GM21529 (cell line): ENCODE results near the gene GRPEL2.
"Not testable (repeated sequence)": the region's sequence is repeated elsewhere in the genome, so short reads cannot be mapped to it uniquely, and the experiment has no call there.

Experiments
- ATAC-seq: cut with Tn5 transposase; IDR thresholded peaks from one replicate; pipeline ENCODE4 v1.9.1; 2021; ENCODE audit not compliant: unreplicated experiment

The GRPEL2 gene

DNA sequence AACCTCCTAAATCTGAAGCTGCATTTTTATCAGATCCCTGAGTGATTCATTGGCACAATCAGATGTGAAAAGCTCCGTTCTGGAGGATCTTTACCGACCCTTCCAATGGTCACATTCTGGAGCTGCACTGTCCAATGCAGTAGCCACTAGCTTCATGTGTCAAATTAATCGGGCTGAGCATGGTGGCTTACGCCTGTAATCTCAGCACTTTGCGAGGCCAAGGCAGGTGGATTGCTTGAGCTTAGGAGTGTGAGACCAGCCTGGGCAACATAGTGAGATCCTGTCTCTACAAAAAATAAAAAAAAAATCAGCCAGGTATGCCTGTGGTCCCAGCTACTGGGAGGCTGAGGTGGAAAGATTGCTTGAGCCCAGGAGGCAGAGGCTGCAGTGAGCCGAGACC lies 30.1 kb downstream of the GRPEL2 start:
- no peak for ATAC-seq

GRCh38 chr5:149376104-149376503 lies 30.8 kb downstream of the GRPEL2 start:
- no peak for ATAC-seq

DNA sequence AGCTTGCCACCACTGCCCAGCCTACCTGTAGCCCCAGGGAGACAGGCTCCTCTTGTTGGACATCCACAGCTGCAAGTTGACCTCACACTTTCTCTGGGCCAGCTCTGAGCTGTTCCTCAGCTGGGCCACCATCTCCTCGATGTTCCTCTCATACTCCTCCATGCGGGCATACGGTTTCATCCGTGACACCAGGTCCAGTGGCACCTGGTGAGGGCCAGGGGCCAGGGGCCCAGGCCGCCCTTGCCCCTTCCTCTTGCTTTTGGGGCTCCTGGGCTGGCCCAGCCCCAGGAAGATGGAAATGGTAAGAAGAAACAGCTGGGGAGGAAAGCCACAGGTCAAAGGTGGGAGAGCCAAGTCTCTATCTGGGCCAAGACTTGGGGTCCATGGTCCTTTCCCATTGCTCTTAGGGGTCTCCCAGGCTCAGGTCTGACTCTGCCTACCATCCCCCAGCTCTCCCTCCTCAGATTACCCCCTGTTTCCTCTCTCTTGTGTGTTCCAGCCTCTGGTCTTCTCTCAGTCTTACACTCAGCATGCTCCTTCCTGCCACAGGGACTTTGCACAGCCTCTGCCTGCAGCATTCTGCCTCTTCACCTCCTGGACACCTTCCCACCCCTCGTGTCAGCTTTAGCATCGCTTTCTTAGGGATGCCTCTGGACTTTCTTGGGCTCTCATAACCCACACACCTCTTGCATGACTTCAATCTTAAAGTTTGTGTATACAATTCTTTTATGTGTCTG lies 31.6 kb downstream of the GRPEL2 start:
- no peak for ATAC-seq

DNA sequence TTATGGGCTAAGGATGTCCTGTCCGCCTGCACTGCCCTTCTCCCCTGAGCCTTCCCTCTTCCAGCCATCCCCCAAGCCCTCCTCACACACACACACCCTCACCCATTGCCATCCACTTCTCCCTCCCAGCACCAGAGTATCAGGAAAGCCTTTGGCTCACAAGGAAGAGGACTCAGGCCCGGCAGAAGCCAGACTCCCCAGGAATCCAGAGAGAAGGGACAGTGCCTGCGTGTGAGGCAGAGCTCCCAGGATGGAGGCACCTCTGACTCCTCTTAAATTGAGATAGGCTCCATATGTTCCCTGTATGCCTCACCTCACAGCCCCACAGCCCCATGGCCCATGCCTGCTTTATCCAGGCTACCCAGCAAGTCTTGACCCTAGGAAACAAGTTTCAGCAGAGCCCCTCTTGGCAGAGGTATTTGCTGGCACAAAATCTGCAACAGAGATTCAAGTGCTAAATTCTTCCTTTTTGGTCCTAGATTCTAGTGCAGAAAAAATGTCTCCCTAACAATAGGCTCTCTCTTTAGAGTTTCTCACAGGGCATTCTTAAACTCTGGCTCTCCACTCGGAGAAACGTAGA lies 33.0 kb downstream of the GRPEL2 start:
- no peak for ATAC-seq

GRCh38 chr5:149379177-149379761 lies 34.0 kb downstream of the GRPEL2 start, which contains the start of gene IL17B:
Gene IL17B, minus strand, starts transcription at chr5:149379292. Its CDS starts 67 bp downstream, at chr5:149379225.
- no peak for ATAC-seq

DNA sequence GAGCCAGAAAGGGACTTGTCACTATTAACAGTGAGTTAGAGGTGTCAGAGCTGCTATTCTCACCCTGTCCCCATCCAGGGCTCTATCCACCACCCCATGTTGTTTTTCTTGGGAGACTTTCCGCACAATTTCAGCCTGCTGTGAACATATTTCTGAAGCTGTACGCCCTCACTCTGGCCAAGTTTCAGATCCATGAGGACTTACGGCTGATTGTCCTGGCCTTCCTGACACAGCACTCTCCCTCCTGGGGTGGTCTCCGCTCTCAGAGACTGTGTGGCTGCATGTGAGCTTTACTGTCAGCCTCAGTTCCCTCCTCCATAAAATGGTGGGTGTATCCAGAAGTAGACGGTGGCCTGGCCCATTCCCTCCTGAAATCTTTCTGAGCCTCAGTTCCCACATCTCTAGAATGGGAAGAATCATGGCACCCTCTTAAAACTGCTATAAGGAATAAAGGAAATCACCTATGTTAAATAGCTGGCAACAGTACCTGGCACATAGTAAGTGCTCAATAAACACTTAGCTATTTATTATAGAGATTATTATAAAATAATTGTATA lies 34.6 kb downstream of the GRPEL2 start:
- no peak for ATAC-seq

- no peak for ATAC-seq
These were observed 35.3 kb downstream of the GRPEL2 start for GRCh38 chr5:149380466-149381121.

GRCh38 chr5:149381261-149381985 lies 36.1 kb downstream of the GRPEL2 start:
- ATAC-seq, result no peak

DNA sequence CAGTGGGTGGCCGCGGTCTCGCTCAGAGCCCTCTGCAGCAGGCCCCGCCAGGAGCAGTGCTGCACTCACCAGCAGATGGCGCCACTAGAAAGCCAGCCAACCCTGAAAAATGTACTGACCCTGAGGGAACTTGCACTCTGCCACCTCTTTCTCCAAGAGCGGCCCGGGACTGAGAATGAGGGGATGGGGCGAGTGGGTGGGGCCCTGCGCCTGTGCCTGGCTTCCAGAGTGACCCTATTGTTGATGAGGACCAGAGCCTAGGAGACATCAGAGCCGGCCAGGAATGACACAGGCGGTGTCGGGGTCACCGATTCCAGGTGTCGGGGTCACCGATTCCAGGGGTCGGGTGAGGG lies 36.7 kb downstream of the GRPEL2 start:
- peak; percentile 87 for ATAC-seq

DNA sequence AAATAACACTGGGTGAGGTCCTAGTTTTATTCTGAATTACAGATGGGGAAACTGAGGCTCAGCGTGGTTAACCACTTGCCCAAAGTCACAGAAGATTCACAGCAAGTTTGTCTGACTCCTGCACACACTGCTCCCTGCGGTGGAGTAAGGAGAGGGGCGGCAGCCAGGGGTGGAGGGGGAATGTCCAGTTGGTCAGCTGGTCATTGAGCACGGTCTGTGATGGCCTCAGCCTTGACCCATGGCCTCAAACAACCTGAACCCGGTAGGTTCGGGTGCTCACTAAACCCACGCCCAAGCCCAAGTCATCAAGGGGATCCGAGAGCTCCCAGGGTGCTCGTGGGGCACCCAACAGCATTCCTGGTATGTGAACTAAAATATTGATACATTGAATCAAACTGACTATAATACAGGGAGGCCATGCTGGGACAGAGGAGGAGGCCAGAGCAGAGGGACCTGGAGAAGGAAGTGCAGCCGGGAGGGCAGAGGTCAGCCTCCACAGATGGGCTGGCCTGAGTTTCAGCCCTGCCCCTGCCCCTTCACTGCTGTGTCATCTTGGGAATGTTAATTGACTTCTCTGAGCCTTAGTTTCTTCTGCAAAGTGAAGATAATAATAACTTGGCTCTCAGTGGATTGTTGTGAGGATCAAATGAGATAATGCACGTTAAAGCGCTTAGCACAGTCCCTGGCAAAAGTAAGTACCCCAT lies 37.4 kb downstream of the GRPEL2 start:
- ATAC-seq, result no peak

GRCh38 chr5:149383399-149383798 lies 38.1 kb downstream of the GRPEL2 start:
- no peak for ATAC-seq

- no peak for ATAC-seq
These were observed 40.9 kb downstream of the GRPEL2 start for GRCh38 chr5:149386166-149386565.

GRCh38 chr5:149387081-149387631 lies 41.9 kb downstream of the GRPEL2 start:
- ATAC-seq, result no peak

GRCh38 chr5:149387982-149388381 lies 42.7 kb downstream of the GRPEL2 start:
- ATAC-seq, result no peak

DNA sequence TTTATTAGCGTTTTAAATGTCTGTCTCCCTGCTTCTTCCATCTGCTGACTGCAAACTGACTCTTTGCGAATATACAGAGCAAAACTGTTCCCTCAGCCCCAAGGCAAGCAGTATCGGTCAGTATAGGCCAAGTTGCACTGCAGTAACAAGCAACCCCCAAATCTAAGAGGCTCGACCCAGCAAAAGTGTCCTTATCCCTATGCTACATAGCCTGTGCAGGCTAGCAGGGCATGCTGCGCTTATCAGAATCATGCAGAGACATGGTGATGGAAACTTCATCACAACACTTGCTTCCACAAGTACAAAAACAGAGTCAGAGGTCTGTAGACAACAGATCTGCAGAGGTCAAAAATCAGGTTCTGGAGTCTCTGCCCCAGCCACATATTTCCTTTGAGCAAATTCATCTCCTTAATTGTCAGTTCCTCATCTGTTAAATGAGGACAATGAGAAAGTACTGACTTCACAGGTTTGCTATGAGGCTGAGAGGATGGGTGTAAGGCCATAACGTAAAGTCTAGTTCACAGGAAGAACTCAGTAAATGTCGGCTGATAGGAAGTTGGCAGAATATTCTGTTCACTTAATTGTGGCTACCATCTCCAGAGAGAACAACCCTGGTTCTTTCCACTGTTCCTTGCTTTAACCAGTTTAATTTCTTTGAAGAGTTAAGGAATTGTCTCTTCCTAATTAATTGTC lies 43.3 kb downstream of the GRPEL2 start:
- no peak for ATAC-seq

- ATAC-seq, result no peak
These were observed 44.5 kb downstream of the GRPEL2 start for GRCh38 chr5:149389552-149390495.

GRCh38 chr5:149391076-149391475 lies 45.8 kb downstream of the GRPEL2 start:
- not testable (repeated sequence) for ATAC-seq

DNA sequence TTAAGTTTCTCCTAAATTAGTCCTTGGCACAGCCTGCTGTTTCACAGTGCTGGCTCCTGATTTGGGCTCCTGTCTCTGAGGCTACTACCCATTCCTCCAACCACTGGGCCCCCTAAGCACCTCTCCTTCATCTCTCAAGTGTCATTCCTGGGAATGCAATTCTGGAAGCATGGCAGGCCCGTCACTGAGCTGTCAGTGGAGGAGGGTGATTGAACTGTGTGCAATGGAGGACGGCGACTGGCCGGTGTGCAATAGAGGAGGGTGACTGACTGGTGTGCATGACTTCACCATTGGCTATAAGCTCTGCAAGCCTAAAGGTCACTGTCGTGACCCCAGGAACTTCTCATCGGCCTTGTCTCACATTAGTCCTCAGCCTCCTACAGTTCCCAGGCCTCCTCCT lies 46.2 kb downstream of the GRPEL2 start:
- no peak for ATAC-seq
